PC-3 (cell line): ENCODE data around the gene MAST4.

Source experiments
- CTCF ChIP-seq: fragments of 300-600 bp; sonication (generic); conservative IDR thresholded peaks from 2 replicates; pipeline ENCODE4 v1.5.1; 2017; ENCODE audit warnings: antibody characterized with exemption, low read depth, mild to moderate bottlenecking, low read length
- EZH2 ChIP-seq: fragments of 300-600 bp; sonication (generic); IDR thresholded peaks from one replicate; pipeline ENCODE4 v1.6.1; 2017; ENCODE audit warnings: antibody characterized with exemption, mild to moderate bottlenecking, low read length; ENCODE audit not compliant: unreplicated experiment
- EZH2phosphoT487 ChIP-seq: fragments of 300-600 bp; sonication (generic); IDR thresholded peaks from 2 replicates; pipeline ENCODE4 v1.6.1; 2018; ENCODE audit warnings: mild to moderate bottlenecking, antibody characterized with exemption, low read length, borderline replicate concordance

GRCh38 chr5:67119010-67119409 is 522.8 kb downstream of the MAST4 start:
- TF ChIP-seq CTCF (no peak), EZH2phosphoT487 (no peak), EZH2 (no peak)
